Vagina (tissue), 2 donors: ENCODE results near the gene SAMD4A. TPM values are rescaled to one million over a fixed set of nuclear protein-coding genes. Genes with fewer than 3 reads are reported as not detected.

Experiments
- DNase-seq, 2 donors: peaks; one replicate each; pipeline ENCODE4 v3.0.0-alpha.2; 2017; ENCODE audit errors: extremely low spot score in 2 of 2
- H3K27ac ChIP-seq: fragments of 200-600 bp; sonication (generic); one replicate; pipeline ENCODE4 v1.5.1; 2019
- H3K27me3 ChIP-seq: fragments of 200-600 bp; sonication (generic); one replicate; pipeline ENCODE4 v1.5.1; 2019
- H3K36me3 ChIP-seq, 2 donors: fragments of 200-600 bp; sonication (generic); one replicate each; pipeline ENCODE4 v1.5.1; 2017 to 2019
- H3K4me1 ChIP-seq: fragments of 200-600 bp; sonication (generic); one replicate; pipeline ENCODE4 v1.5.1; 2019
- H3K4me3 ChIP-seq, 2 donors: fragments of 200-600 bp; sonication (generic); 1 replicate in 1 of 2; 2 replicates in 1 of 2; pipeline ENCODE4 v1.5.1; 2016 to 2019
- H3K9me3 ChIP-seq: fragments of 200-600 bp; sonication (generic); one replicate; pipeline ENCODE4 v1.5.1; 2019
- POLR2A ChIP-seq, 2 donors: fragments of 450-650 bp; IDR thresholded peaks; one replicate each; pipeline ENCODE4 v1.6.1; 2017; ENCODE audit warnings: antibody characterized with exemption in 2 of 2, mild to moderate bottlenecking in 2 of 2, moderate library complexity in 2 of 2
- POLR2AphosphoS5 ChIP-seq, 2 donors: sonication (generic); formaldehyde crosslinking; IDR thresholded peaks; one replicate each; pipeline ENCODE4 v1.9.0; 2017; ENCODE audit warnings: antibody characterized with exemption in 2 of 2, mild to moderate bottlenecking in 2 of 2, low read depth in 1 of 2; ENCODE audit not compliant: insufficient read depth in 1 of 2
- intact Hi-C: fragments of 100-400 bp; cut with DNase I; formaldehyde crosslinking; loops from one replicate; pipeline ENCODE4 v1.15.1; 2023
- total RNA-seq: library from RNA; depleted of rRNA; stranded (reverse); fragments of >200 nt; gene quantifications from one replicate; pipeline ENCODE4 v1.2.3, GENCODE V29; 2016
- TF ChIP-seq, protein P1 (sequence below), 3 experiments: fragments of 450-650 bp in 2 of 3; fragments of 200-600 bp in 1 of 3; sonication (generic) in 1 of 3; IDR thresholded peaks; one replicate each; pipeline ENCODE4 v1.5.1; 2017 to 2019; ENCODE audit warnings: antibody characterized with exemption in 3 of 3, mild to moderate bottlenecking in 2 of 3, moderate library complexity in 2 of 3

The SAMD4A gene
- total RNA-seq, 1 donor from 2014 or later, result 43.0 TPM

DNA sequence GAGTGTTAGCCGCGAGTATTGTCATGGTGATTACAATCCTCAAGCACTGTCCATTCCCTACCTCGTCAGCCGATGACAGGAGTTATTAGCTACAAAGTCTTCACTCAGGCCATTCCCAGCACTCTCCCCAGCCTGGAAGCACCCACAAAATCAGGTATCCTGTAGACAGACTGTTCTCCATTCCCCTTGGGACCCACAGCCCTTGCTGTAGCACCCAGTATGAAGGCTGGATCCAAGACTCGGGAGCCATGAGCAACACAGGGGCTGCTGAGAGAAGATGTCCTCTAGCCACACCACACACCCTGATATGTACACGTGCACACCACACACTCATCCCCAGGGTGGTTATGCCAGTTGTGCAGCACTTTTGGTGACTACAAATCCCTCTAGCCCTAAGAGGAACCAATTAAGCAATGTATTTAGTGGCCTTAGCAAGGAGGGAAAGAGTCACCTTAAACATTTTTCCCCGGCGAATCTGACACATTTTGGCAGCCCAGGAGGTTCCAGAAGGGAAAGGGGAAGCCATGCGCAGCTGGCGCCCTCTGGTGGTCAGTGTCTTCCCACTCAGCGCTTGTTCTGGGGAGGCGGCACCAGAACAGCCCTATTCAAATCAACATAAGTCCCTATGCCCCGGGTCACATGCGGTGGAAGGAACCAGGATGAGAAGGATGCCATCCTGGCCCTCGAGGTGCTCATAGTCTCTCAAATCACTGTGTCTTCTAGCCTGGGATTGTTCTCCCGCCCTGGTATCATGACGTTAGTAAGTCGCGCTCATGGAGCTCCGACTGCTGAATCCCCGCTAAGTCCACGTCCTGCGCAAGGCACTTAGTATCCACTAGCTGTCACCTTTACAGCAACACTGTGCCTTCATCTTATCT lies 238.8 kb downstream of the SAMD4A start:
- intact Hi-C loops, result no loop called here
- peak; percentile 86 to 95 for DNase-seq
- TF ChIP-seq, protein P1, sequence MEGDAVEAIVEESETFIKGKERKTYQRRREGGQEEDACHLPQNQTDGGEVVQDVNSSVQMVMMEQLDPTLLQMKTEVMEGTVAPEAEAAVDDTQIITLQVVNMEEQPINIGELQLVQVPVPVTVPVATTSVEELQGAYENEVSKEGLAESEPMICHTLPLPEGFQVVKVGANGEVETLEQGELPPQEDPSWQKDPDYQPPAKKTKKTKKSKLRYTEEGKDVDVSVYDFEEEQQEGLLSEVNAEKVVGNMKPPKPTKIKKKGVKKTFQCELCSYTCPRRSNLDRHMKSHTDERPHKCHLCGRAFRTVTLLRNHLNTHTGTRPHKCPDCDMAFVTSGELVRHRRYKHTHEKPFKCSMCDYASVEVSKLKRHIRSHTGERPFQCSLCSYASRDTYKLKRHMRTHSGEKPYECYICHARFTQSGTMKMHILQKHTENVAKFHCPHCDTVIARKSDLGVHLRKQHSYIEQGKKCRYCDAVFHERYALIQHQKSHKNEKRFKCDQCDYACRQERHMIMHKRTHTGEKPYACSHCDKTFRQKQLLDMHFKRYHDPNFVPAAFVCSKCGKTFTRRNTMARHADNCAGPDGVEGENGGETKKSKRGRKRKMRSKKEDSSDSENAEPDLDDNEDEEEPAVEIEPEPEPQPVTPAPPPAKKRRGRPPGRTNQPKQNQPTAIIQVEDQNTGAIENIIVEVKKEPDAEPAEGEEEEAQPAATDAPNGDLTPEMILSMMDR (IDR thresholded peaks at IDR 0.05), result peak; percentile 74 to 86 (median 83)
- TF ChIP-seq POLR2AphosphoS5 (IDR thresholded peaks at IDR 0.05; ENCODE audit: insufficient read depth in 1 of 2, low read depth in 1 of 2) (peak in 1 of 2 donors; percentile 33), POLR2A (IDR thresholded peaks at IDR 0.05) (no peak)
- Histone ChIP-seq H3K27me3 (no peaks in the 10 kb centered on the region), H3K9me3 (no peaks in the 10 kb centered on the region), H3K36me3 (no peaks in the 10 kb centered on the region), H3K27ac (no peak overlapping the region), H3K4me1 (peaks cover 11% of the 10 kb centered on the region), H3K4me3 (no peak overlapping the region)

- TF ChIP-seq POLR2AphosphoS5 (IDR thresholded peaks at IDR 0.05; ENCODE audit: insufficient read depth in 1 of 2, low read depth in 1 of 2) (no peak), POLR2A (IDR thresholded peaks at IDR 0.05) (no peak)
- TF ChIP-seq, protein P1 (IDR thresholded peaks at IDR 0.05), result no peak
- H3K4me1 ChIP-seq, result peaks cover 11% of the 10 kb centered on the region
- H3K9me3 ChIP-seq, result no peaks in the 10 kb centered on the region
- intact Hi-C loops, result no loop called here
- no peaks in the 10 kb centered on the region for H3K27me3 ChIP-seq
- no peaks in the 10 kb centered on the region for H3K36me3 ChIP-seq
- peak in 1 of 2 donors; percentile 20 for DNase-seq
- H3K27ac ChIP-seq, result no peak overlapping the region
- H3K4me3 ChIP-seq, result no peak overlapping the region
Observed at GRCh38 chr14:54806616-54807015, 239.7 kb downstream of the SAMD4A start.

- intact Hi-C loops, result no loop called here
- Histone ChIP-seq H3K4me3 (no peak overlapping the region), H3K4me1 (peaks cover 11% of the 10 kb centered on the region), H3K27me3 (no peaks in the 10 kb centered on the region), H3K27ac (no peak overlapping the region), H3K9me3 (no peaks in the 10 kb centered on the region), H3K36me3 (no peaks in the 10 kb centered on the region)
- TF ChIP-seq POLR2AphosphoS5 (IDR thresholded peaks at IDR 0.05; ENCODE audit: insufficient read depth in 1 of 2, low read depth in 1 of 2) (no peak), POLR2A (IDR thresholded peaks at IDR 0.05) (no peak)
- TF ChIP-seq, protein P1 (IDR thresholded peaks at IDR 0.05), result no peak
- DNase-seq, result peak in 1 of 2 donors; percentile 37
Observed at GRCh38 chr14:54807428-54807827, 240.5 kb downstream of the SAMD4A start.

GRCh38 chr14:54807881-54808280 lies 241.0 kb downstream of the SAMD4A start:
- H3K4me1 ChIP-seq, result peaks cover 11% of the 10 kb centered on the region
- H3K4me3 ChIP-seq, result no peak overlapping the region
- no peak overlapping the region for H3K27ac ChIP-seq
- H3K27me3 ChIP-seq, result no peaks in the 10 kb centered on the region
- H3K36me3 ChIP-seq, result no peaks in the 10 kb centered on the region
- peak; percentile 77 to 87 for DNase-seq
- intact Hi-C loops, result no loop called here
- TF ChIP-seq, protein P1 (IDR thresholded peaks at IDR 0.05), result no peak
- TF ChIP-seq POLR2A (IDR thresholded peaks at IDR 0.05), result no peak
- TF ChIP-seq POLR2AphosphoS5 (IDR thresholded peaks at IDR 0.05; ENCODE audit: insufficient read depth in 1 of 2, low read depth in 1 of 2), result no peak
- no peaks in the 10 kb centered on the region for H3K9me3 ChIP-seq
